GM19351 (cell line): Measurements from ENCODE around the gene DCAF17.
A peak's percentile ranks its signal among the peaks of the same experiment; 100 is the strongest.
"Not testable (repeated sequence)": the region's sequence is repeated elsewhere in the genome, so short reads cannot be mapped to it uniquely, and the experiment has no call there.

ENCODE experiments used
- ATAC-seq: cut with Tn5 transposase; IDR thresholded peaks from one replicate; pipeline ENCODE4 v1.9.1; 2021; ENCODE audit warnings: mild to moderate bottlenecking, moderate library complexity; ENCODE audit not compliant: unreplicated experiment

Gene DCAF17

DNA sequence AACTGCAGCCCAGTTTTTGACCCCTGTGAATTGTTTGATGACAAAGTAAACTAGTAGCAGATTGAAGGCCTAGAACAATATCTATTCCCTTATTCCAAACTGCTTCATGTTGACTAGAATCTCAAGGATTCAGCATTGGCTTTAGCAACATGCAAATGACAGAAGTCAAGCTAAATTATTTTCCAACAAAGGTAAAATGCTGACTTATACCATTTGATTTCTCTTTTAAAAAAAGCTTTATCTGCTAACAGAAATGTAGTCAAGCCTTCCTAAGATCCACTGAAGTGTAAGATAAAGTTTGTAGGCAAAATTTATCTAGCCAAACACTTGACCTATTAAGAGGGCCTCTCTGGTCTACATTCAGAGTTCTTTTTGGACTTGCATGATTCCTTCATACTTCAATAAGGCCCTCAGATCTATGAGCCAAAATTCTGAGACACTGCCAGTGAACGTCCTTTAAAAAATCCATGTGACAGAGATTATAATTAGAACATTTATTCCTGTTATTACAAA, 78.7 kb downstream of the DCAF17 start:
- no peak for ATAC-seq

DNA sequence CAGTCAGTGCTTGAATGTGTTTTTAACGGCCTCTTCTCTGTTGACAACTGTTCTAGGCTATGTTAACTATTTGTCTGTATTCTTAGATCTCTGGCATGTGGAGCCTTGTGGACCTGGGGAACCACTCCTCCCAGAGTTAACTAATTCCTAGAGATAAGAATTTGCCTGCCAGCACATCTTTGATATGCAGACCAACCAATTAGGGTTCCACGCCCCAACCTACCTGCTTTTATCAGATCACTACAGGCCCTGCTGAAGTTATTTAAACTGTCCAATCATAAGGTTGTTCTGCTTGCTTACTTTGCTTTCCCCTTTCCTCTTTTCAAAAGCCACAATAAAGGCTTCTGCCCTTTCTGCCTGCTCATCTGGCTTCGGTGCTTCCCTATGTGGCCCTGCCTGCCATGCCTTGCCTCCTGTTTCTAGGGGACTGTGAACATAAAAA, 79.7 kb downstream of the DCAF17 start:
- ATAC-seq, result peak; percentile 64

DNA sequence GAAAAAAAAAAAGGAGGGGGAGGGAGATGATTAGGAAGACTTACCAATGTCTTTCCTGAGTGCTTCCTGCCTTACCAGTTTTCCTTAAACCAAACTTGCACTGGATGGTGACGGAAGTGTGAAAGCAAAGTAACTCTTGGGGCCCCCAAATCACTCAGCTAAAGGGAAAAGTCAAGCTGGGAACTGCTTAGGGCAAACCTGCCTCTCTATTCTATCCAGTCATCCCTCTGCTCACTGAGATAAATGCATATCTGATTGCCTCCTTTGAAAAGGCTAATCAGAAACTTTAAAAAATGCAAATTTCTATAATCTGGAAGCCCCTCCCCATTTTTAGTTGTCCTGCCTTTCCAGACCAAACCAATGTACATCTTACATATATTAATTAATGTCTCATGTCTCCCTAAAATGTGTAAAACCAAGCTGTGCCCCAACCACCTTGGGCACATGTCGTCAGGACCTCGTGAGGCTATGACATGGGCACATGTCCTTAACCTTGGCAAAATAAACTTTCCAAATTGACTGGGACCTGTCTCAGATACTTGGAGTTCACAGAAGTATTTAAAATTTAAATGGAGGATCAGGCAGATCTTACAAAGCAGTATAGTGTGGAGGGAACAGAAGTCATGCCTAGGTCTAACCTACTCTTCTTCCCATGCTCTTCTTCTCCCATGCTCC, 81.0 kb downstream of the DCAF17 start:
- ATAC-seq, result no peak

DNA sequence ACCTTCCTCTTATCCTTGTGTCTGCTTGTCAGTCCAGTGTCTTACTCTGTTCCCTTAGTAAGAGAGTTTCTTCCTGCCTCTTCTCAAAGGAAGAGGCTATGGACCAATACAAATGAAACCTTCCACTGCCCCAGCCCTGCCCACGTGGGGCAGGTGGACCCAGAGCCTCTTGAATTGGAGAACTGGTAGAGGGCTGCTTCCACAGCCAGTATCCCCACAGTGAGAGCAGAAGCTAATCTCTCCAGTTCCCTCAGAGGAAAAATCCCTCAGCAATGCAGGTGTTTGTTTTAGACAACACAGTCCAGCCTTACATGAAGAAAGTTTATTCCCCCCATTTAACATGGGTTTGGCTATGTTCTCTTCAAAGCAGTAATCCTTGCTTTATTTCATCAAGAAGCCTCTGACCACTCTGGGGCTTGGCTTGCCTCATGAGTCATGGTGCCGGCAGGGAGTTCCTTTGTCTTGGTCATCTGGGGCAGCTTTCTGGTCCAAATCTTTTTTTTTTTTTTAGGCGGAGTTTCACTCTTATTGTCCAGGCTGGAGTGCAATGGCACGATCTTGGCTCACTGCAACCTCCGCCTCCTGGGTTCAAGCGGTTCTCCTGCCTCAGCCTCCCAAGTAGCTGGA, 81.8 kb downstream of the DCAF17 start:
- ATAC-seq, result no peak

DNA sequence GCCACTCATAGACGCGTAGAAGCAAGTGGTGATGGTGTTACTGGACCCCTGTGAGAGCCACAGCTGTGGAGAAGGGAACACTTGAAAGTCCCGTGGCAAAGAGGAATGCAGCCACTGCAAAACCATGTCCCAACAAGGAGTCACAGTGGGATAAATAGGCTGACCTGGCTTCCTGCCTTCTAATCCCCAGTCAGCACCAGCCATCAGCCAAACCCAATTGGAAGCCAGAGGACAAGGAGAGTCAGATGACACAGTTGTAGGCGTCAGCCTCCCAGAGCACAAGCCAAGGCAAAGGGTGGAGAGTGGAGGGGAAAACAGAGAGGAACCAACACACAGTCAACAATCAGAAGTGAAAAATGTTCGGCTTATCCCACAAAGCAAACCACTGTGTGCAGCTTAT, 82.8 kb downstream of the DCAF17 start:
- no peak for ATAC-seq

DNA sequence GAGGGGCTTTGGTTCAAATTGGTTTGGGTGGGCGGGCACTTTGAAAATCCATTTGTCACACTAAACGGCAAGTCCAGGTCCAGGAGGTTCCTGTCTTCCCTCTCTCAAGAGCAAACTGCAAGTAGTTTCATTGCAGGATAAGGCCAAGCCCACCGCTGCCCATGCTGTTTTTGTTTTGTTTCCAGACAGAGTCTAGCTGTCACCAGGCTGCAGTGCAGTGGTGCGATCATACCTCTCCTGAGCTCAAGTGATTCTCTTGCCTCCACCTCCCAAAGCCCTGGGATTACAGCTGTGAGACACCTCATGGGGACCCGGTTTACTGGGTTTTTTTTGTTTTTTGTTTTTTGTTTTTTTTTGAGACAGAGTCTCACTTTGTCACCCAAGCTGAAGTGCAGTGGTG, 86.4 kb downstream of the DCAF17 start:
- no peak for ATAC-seq

DNA sequence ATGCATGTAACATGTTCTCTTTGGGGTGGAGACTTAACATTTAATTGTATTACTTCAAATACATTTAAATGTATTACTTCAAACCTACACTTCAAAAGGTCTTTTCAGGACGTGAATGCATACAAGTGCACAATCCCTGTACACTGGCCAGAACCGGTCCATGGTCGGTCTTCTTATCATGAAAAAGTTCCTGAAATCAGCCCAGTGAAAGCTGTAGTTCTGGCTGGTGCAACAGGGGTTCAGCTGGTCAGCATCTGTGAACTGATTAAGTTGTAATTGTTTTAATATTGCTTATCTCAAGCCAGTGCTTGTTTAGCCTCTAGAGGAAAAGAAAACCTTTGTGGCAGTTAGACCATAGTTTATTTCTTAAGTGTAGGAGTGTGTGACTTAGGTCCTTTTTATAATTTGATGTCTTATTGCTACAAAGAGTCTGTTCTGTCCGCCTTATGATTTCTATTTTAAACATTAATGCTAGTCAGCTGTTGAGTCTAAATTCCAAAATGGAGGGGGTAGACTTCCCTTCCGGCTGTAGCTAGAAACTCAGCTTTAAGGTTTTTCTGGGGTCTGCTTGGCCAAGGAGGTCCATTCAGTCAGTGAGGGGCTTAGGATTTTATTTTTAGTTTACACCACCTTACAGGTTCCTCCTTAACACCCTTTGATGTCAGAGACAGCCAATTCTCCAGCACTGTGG, 87.5 kb downstream of the DCAF17 start:
- peak; percentile 2 for ATAC-seq

DNA sequence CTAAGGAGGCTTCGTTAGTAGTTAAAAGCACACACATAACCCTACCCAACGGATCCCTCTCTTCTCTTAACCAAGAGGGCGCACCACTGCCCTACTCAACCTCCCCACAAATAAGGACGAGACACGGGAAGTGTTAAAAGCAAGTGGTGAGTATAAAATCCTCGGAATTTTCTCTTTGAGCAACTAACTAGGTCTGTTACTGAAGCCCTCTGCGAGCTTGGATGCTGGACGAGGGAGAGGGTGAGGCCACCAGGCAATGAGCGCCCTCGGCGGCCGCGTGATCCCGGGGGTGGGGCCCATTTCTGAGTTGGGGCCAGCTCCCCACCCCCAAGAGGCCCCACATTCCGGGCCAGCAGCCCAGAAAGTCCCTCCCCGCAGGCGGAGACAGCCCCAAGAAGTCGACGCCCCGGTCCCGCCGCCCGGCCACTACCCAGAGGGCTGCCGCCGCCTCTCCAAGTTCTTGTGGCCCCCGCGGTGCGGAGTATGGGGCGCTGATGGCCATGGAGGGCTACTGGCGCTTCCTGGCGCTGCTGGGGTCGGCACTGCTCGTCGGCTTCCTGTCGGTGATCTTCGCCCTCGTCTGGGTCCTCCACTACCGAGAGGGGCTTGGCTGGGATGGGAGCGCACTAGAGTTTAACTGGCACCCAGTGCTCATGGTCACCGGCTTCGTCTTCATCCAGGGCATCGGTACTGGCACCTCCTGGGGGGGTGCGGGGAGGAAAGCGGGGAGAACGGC, 88.2 kb downstream of the DCAF17 start, which contains the start of gene CYBRD1:
CYBRD1 (plus strand) TSS at position 423 of the 736 bp plus-strand sequence; CDS start at position 495, 72 bp downstream.
- ATAC-seq, result peak; percentile 55

DNA sequence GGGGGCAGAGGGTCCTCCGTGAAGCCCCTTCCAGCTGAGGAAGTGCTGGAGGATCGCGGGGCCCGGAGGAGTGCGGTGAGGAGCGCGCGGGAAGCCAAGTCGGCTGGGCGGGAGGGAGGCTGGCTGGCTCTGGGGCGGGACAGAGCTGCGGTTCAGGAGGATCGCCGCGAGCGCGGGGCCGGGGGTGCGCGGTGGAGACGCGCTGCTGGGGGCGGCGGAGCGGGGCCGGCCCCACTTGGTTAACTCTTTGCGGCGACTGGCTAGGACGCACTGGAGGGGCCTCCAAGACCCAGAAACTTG, 88.7 kb downstream of the DCAF17 start:
- peak; percentile 19 for ATAC-seq

DNA sequence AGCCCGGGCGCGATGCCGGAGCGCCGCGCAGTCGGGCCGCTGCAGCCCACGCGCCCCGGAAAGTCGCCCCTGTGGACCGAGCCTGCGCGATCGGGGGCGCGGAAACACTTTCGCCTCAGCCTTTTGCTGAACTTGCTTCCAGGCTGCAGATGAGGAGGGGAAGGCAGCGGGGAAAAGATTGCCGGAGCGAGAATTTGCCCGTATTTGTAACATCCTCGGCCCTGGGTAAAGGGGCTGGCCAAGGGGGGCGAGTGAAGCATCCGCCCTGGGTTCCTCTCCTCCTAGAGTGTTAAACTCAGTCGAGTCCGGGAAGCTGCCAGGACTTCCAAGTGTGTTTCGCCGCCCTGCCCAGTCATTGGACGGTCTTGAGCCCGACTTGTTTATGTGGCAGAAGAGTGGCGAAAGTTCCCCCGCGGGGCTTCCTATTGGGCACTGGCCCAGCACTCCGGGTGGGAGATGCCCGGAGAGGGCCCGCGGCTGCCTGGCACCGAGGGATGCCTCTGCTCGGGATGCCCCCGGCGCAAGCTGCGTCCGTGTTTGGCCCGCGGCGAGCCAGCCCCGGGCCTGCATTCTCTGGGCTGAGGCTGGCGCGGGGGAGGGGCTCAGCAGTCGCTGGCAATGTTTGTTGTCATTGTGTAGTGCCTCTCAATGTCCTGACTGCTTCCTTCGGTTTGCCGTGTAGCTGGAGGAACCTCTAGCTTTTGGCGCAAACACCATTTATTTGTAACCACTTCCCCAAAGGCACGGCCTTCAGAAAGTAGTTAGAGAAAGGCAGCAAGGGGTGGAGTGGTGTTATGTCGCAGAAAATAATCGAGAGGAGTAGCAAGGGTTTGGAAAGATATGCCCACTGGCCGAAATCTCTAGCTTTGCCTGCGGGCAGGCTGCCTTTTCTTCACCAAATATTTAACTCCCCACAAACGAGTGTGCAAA, 89.3 kb downstream of the DCAF17 start:
- ATAC-seq, result peak; percentile 31

DNA sequence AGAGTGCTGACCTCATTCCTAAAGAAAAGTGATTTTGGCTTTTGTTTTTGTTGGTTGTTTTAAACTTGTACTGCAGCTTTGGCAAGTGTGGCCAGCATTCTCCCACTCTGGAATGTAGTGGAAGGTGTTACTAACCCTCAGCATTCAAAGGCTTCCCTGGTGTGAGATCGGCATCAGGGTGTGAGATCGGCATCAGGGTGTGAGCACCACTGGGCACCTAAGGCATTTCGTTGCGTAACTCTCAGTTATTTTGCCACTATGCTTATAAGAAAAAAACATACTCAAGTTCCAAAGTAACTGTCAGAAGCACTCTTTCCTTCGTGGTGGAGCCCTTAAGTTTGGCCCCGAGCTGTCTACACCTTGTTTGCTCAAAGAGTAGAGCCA, 90.0 kb downstream of the DCAF17 start:
- ATAC-seq, result no peak

DNA sequence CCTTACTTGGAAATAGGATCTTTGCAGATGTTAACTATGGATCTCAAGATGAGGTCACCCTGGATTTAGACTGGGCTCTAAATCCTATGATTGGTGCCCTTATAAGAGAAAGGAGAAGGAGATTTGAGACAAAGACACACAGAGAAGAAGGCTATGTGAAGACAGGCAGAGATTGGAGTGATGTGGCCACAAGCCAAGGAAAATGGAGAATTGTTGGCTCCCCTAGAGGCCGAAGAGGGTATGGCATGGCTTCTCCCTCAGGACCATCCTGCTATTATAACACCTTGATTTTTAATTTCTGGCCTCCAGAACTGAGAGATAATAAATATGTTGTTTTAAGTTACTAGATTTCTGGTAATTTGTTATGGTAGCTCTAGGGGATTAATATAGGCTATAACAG, 95.9 kb downstream of the DCAF17 start:
- no peak for ATAC-seq

DNA sequence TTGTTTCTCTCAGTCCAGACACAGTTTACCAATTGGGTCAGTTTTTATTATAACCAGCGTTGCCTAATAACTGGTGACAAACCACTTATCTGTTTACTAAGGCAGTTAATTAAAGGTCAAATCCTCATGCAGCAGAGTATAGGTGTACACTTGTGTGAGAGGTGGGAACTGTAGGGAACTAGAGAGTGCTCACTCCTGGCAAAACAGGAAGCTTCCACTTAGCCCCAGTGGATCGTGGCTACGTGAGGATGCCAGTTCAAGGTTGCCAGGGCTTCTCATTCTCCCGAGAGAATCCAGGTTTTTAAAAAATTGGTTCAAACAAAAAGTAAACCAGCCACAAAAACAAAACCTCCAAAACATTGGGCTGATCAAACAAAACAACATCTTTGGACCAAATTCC, 96.4 kb downstream of the DCAF17 start:
- no peak for ATAC-seq

DNA sequence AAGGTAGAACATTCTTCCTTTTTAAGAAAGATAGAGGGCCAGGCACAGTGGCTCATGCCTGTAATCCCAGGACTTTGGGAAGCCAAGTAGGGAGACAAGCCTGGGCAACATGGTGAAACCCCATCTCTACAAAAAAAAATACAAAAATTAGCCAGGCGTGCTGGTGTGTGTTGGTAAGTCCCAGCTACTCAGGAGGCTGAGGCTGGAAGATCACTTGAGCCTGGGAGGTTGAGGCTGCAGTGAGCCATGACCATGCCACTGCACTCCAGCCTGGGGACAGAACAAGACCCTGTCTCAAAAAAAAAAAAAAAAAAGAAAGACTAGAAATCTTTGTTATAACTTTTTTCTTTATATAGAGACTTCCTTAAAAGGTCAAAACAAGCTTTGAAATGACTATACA, 96.8 kb downstream of the DCAF17 start:
- not testable (repeated sequence) for ATAC-seq

DNA sequence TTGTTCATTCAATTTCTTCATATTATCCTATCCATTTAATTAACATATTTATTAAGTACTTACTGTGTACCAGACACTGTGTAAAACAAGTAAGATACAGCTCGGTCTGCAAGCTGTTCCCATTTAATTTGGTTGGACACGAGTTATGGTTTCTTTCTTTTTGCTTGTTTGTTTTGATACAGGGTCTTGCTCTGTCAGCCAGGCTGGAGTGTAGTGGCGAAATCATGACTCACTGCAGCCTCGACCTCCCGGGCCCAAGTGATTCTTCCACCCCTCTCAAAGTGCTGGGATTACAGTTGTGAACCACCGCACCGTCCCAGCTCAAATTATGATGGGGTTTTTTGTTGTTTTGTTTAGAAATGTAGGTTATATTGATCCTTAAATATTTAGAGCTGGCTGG, 97.3 kb downstream of the DCAF17 start:
- no peak for ATAC-seq

DNA sequence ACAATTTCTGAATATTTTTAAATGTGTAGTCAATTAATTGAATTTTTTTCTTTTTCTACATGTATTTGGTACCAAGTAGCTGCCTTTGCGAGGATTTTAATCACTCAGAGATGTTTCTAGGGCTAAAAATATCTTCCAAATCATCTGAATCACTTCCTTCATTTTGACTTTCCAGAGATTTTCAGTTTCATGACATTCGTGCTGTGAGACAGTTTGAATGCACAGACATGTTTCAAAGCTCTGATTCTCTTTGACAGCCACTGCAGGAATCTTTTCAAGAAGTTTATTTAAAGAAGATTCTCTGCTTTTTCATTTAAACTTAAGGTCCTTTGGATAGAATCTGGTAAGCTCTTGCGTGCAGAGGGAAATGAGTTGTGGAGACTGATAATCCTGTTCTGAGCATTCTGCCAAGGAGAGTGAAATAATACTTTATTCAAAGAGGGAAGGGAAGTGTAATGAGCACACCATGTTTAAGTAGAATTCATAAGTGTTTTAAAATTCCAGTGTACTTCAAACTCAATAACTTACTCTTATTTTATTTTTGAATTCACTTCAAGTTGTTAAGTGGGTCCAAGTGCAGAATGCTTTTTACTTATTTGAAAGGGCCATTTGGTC, 97.9 kb downstream of the DCAF17 start:
- ATAC-seq, result no peak

DNA sequence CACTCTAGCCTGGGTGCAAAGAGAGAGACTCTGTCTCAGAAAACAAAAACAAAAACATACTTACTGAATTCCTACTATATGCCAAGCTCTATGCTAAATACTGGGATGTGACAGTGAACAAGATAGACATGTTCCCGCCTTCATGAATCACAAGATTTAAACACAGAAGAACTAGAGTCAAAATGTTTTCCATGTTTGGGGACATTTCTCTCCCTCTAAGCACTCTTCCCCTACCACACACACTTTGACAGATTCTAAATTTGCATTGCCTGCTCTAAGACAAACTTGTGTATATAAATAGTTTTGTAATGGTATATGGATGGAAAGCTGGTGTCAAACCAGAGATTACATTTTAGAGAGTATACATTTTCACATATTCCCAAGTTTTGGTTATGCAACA, 99.3 kb downstream of the DCAF17 start:
- no peak for ATAC-seq
